Measurements from ENCODE around the gene SON.
A peak's percentile ranks its signal among the peaks of the same experiment; 100 is the strongest.
"Not testable (repeated sequence)": the region's sequence is repeated elsewhere in the genome, so short reads cannot be mapped to it uniquely, and the experiment has no call there.

Gene SON

GRCh38 chr21:33542640-33543504 is at the start of gene SON:
Gene SON, plus strand, starts transcription at chr21:33543038. Its CDS starts 55 bp downstream, at chr21:33543093.
- peak; percentile 95 for DNase-seq

GRCh38 chr21:33493756-33494155 is 49.1 kb upstream of the SON start:
- DNase-seq: no peak

- no peak for DNase-seq
These were observed 47.1 kb upstream of the SON start for GRCh38 chr21:33495743-33496142.

GRCh38 chr21:33496345-33496744 is 46.5 kb upstream of the SON start:
- no peak for DNase-seq

- no peak for DNase-seq
These were observed 37.0 kb upstream of the SON start for GRCh38 chr21:33505833-33506232.

GRCh38 chr21:33507003-33507402 is 35.8 kb upstream of the SON start:
- not testable (repeated sequence) for DNase-seq

GRCh38 chr21:33510826-33511225 is 32.0 kb upstream of the SON start:
- DNase-seq: no peak

- DNase-seq: no peak
These were observed 31.2 kb upstream of the SON start for GRCh38 chr21:33511639-33512038.

- DNase-seq: no peak
These were observed 30.4 kb upstream of the SON start for GRCh38 chr21:33512481-33512880.

GRCh38 chr21:33514229-33514628 is 28.6 kb upstream of the SON start:
- no peak for DNase-seq

GRCh38 chr21:33518899-33519298 is 23.9 kb upstream of the SON start:
- DNase-seq: no peak

- no peak for DNase-seq
These were observed 20.4 kb upstream of the SON start for GRCh38 chr21:33522297-33522952.

GRCh38 chr21:33522953-33523349 is 19.9 kb upstream of the SON start:
- DNase-seq: no peak

- no peak for DNase-seq
These were observed 11.8 kb upstream of the SON start for GRCh38 chr21:33531007-33531406.

- DNase-seq: no peak
These were observed 5.6 kb upstream of the SON start for GRCh38 chr21:33537212-33537611.

- DNase-seq: no peak
These were observed 3.2 kb upstream of the SON start for GRCh38 chr21:33539616-33540015.

GRCh38 chr21:33540711-33541104 is 2.1 kb upstream of the SON start:
- no peak for DNase-seq

- DNase-seq: no peak
These were observed 1.6 kb upstream of the SON start for GRCh38 chr21:33541105-33541711.

- peak; percentile 79 for DNase-seq
These were observed 840 bp upstream of the SON start, which contains the start of gene GART for GRCh38 chr21:33541756-33542639. Gene GART, minus strand, starts transcription at chr21:33542117. Its CDS starts 2,802 bp downstream, at chr21:33539315.

- DNase-seq: peak; percentile 61
These were observed 779 bp downstream of the SON start for GRCh38 chr21:33543505-33544129.

- no peak for DNase-seq
These were observed 1.8 kb downstream of the SON start for GRCh38 chr21:33544451-33545195.

GRCh38 chr21:33546086-33546485 is 3.2 kb downstream of the SON start:
- DNase-seq: no peak
